Suppressor macrophage (primary cell): ENCODE measurements around the gene DENND6B.
A peak's percentile ranks its signal among the peaks of the same experiment; 100 is the strongest.

ENCODE experiments used
- DNase-seq, 4 experiments: peaks; one replicate each; pipeline ENCODE4 v3.0.0-alpha.2; 2020 to 2022

Gene DENND6B

GRCh38 chr22:50304528-50305392 is 22.1 kb downstream of the DENND6B start:
- peak; percentile 72 to 92 (median 86) for DNase-seq

DNA sequence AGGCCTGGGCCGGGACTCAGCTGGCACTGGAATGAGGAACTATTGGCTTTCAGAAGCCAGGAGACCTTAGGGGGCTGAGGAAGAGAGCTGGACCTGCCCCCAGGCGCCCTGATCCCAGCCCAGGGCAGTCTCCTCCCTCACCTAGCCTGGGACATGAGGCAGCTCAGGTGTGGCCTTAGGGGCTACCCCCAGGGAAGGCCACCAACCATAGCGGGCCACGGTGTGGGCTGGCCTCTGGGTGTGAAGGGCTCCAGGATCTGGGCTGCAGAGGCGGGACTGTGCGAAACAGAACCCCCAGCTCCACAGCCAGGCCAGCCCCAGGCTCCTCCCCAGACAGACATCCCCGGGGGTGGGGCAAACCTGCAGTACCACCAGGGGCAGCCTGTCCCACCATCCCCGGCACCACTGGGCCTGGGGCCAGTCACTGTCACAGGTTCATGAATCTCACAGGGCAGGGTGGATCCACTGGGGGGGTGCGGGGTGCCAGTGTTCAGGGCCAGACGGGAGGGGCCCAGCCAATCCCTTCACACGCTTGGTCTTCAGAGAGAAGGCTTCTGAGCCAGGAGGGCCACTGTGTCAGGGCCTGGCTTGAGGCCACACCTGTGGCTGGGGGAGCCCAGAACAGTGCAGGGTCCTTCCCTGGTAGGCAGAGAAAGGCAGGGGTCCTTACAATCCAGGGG is 22.8 kb downstream of the DENND6B start:
- peak; percentile 73 to 88 (median 82) for DNase-seq

DNA sequence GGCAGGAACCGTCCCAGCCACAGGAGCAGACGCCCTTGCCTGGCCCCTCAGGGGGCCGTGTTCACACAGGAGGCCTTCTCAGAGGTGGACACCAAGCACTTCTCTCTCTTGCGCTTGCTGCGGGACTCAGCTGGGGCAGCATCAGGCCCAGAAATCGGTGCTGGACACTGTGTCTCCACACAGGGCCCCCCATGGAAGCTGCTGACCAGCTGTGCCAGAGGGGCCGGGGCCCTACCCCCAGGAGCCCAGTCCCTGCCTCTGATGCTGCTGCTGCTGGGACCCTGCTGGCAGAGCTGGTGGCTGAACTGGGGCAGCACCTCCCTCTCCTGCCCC is 23.3 kb downstream of the DENND6B start:
- no peak for DNase-seq

GRCh38 chr22:50302564-50302963 is 24.2 kb downstream of the DENND6B start:
- no peak for DNase-seq

DNA sequence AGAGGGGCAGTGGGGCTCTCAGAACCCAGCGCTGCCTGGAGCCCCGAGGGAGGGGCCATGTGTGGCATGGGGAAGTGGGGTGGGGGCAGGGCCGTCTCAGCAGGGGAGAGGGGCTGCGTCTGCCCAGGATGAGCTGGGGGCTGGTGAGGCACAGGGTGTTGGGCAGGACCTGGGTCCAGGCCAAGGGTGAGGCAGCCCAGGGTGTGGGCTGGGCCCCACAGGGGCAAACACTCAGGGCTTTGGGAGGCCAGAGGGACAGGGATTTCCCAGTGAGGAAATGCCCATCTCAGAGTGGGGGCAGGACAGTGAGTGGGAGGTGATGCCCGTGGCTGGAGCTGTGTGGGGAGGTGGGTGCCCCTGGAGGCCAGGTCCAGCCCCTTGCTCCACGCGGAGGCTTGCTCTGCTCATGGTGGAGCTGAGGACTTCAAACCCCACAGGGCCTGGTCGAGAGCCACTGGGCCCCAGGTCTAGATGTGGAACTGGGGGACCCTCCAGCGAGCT is 24.7 kb downstream of the DENND6B start:
- DNase-seq = peak; percentile 29 to 70 (median 59)

GRCh38 chr22:50301581-50301991 is 25.2 kb downstream of the DENND6B start:
- DNase-seq = no peak

DNA sequence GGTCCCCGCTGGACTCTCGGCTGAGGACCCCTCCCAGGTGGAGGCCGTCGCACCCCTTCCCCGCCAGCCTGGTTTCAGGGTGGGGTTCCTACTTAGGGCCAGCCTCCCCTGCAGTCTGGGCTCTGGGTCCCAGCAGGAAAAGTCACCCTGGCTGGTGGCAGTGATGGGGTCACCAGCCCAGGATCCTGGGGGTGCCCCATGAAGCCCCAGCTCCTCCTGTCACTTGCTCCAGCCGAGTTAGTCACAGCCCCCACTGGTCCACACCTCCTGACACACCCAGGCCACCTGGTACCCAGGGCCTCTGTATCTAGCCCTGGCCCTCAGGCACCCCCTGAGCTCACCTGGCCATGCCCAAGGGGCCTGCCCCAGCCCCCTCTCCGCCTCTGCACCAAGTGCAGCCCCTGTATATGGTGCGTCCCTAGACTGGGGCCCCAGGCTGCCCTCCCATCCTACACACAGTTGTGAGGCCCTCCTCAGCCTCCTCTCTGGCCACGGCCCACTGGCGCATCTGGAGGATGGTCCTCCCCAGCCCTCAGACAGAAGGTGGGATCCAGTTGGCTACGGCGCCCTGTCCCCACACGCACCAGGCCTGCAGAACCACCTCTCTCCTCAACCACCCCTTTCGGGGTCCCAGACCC is 26.1 kb downstream of the DENND6B start:
- no peak for DNase-seq

DNA sequence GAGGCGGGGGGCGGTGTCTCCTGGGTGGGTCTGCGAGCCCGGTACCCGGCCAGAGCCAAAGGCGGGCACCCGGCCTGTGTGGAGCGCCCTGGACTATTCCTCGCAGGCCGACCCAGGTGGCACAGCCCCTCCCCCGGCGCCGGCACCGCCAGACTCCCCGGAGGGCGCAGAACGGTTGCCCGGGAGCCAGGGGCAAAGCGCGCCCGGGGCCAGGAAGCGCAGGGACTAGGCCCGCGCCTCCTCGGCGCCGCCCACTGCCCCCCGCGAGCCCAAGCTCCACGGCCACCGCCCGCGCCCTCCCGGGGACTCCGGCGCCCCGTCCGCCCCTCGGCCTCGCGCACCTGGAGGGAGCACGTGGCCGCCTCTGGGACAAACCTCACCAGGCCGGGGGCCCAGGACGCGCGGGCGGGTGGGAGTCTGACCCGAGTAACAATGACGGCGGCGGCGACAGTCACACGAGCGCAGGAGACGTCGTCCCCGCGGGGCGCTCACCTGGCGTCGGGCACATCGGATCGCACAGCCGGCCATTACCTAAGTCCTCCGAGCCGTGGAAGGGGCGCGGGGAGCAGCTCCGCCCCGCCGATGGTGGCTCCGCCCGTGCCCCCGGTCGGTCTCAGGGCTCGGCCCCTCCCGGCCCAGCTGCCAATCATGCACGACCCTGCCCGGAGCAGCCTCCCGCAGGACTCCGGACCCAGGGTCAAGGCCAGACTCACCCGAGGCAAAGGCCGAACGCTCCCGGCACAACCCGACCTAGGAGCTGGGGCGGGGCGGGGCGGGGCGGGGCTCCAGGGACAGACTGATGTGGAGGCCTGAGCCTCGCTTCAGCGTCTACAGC is 26.8 kb downstream of the DENND6B start:
- peak in 1 of 4 experiments; percentile 36 for DNase-seq

GRCh38 chr22:50298937-50299784 is 27.7 kb downstream of the DENND6B start:
- peak in 3 of 4 experiments; percentile 29 to 52 (median 36) for DNase-seq

- no peak for DNase-seq
These were observed 28.6 kb downstream of the DENND6B start for GRCh38 chr22:50298266-50298637.

DNA sequence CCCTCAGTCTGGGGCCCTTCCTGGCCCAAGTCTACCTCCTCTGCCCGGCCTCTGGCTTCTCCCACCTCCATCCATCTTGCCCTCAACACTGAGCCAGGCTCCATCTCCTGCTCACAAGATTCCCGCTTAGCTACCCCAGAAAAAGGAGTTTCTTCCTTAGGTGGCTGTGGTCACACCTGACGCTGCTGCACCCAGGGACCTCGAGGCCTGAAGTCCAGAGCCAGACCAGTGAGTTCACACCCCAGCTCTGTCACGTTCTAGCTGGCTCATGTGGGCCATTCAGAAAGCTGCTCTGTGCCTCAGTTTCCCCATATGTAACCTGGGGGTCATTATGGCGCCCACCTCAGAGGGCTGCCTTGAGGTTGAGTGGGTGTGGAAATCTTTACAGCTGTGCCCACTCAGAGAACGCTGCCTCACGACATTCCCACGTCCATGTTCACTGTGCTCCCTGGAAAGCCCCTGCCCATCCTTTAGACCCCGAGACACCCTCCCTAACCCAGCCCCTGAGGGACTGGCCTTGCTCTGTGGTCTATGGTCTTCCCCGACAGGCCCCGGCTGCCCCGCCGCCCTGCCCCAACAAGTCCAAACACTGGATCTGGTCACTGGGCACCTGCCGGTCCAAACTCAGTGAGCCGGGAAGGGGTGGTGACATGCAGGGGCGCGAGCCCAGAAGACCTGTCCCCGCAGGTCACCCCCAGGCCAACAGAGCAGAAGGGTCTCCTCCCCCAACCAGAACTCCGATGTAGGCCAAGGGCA is 29.1 kb downstream of the DENND6B start:
- DNase-seq = no peak

DNA sequence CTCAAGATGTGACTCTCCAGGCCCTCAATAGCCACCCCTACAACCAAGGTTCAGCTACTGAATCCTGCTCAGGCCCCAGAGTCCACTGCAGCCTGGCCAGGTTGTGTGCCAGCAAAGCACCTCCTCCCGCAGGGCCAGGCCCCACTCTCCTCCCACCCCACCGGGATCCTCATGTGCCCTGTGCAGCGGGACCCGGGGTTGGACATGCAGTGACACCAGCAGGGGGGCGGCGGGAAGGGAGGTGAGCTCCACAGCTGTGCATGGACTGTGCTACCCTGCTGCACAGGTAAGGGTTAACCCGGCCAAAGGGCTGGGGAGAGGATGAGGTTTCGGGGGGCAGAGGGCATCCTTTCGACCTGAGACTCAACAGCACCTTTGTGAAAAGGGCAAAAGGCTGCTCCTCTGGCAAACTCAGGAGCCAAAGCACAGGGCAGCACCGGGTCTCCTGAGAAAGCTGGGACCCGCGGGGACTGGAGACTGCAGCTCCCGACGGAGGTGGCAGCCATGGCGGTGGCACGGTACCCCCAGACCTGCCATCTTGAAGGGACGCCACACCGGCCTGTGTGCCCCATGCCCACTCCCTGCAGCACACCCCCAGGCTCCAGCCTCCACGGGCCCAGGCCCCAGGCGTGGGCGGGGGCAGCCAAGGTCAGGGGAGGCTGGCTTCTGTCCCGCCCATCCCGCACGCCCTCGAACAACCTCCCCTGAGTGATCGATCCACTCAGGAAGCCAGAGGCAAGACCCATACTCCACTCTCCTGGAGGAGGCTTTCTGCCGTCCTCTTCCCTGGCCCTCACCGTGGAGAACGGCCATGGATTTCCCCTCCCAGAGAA is 29.9 kb downstream of the DENND6B start:
- peak in 1 of 4 experiments; percentile 24 for DNase-seq

GRCh38 chr22:50294319-50294656 is 32.5 kb downstream of the DENND6B start:
- no peak for DNase-seq

DNA sequence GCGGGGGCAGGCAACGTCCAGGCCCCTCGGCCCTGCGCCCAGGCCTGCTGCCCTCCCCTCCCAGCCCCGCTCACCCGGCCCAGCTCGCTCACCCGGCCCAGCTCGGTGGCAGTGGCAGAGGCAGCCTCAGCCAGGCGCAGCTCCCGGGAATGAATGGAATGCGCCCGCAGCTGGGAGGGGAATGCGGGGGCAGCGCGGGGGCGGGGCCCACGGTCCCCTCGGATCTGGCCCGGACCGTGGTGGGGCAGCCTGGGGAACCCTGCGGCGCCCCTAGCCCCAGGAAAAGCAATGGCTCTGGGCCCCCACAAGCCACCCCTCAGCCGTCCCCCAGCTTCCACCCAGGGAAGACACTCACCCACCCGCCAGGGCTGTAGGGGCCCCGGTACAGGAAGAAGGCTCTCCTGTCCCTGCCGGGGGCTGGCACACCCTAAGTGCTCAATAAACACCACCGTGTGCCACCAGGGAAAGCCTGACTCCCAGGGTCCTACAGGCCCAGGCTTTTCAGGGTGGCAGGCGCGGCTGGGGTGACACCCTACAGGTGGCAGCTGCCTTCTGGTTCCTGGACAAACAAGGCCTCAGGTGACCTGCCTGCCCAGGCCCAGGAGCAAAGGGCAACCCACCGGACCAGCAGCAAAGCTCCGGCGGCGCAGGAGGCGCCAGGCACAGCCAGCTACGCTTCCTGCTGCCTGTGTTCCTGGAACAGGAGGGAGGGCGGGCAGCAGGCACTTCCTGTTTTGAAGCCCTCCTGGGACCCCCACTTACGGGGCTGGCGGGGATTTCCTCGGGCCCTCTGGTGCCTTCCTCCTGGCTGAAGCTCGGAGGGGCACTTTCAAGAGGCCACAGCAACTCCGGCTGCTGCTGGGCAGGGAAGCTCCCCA is 33.1 kb downstream of the DENND6B start:
- peak in 2 of 4 experiments; percentile 38 to 51 for DNase-seq

GRCh38 chr22:50292643-50293440 is 34.0 kb downstream of the DENND6B start:
- peak in 1 of 4 experiments; percentile 19 for DNase-seq

- DNase-seq = no peak
These were observed 36.7 kb downstream of the DENND6B start for GRCh38 chr22:50289942-50290630.
